ENCODE results near the gene CMTM5.

The CMTM5 gene

DNA sequence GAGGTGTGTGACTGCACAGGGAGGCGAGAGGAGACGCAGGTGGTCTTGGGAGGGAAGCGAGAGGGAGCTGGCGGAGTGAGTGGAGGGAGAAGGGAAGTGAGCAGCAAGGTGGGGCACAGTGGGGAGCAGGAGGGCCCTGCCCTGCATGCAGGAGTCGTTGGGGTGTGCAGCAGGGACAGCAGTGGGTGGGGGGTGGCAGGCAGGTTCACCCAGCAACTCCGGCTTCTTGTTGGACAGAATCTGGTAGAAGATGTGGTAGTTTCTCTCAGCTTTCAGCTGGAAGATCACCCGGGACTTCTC lies 26.2 kb downstream of the CMTM5 start:
- Histone ChIP-seq H3K4me1 (no peaks in the 10 kb centered on the region), H3K36me3 (no peaks in the 10 kb centered on the region)

DNA sequence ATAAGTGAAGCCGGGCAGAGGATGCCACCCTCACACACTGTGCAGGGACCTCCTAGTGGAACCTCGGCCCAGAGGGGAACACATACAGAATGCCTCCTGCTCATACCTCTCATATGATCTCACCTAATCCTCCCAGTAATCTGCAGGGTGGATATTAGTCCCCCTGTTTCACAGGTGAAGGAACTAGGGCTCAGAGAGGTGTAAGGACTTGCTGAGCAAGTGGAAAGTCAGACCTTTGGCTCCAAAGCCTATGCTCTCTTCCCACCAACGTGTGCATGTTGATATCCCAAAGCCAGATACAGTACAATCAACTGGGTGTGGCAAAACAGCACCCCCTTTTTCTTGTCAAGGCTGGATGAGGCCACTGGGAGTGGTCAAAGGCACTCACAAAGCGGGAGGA lies 27.1 kb downstream of the CMTM5 start:
- TF ChIP-seq, protein P1, sequence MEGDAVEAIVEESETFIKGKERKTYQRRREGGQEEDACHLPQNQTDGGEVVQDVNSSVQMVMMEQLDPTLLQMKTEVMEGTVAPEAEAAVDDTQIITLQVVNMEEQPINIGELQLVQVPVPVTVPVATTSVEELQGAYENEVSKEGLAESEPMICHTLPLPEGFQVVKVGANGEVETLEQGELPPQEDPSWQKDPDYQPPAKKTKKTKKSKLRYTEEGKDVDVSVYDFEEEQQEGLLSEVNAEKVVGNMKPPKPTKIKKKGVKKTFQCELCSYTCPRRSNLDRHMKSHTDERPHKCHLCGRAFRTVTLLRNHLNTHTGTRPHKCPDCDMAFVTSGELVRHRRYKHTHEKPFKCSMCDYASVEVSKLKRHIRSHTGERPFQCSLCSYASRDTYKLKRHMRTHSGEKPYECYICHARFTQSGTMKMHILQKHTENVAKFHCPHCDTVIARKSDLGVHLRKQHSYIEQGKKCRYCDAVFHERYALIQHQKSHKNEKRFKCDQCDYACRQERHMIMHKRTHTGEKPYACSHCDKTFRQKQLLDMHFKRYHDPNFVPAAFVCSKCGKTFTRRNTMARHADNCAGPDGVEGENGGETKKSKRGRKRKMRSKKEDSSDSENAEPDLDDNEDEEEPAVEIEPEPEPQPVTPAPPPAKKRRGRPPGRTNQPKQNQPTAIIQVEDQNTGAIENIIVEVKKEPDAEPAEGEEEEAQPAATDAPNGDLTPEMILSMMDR (IDR thresholded peaks at IDR 0.05; ENCODE audit: low read depth, low read length): no peak
- peaks cover 19% of the 10 kb centered on the region for H3K27me3 ChIP-seq
- H3K4me1 ChIP-seq: no peaks in the 10 kb centered on the region

More for the DNA sequence above, 26.2 kb downstream of the CMTM5 start:
- TF ChIP-seq, protein P1 (IDR thresholded peaks at IDR 0.05; ENCODE audit: low read depth, low read length): no peak
- H3K9me3 ChIP-seq: no peaks in the 10 kb centered on the region
- no peak for DNase-seq
- no peak overlapping the region for H3K4me3 ChIP-seq (ENCODE audit: low read depth, low read length)
- peaks cover 19% of the 10 kb centered on the region for H3K27me3 ChIP-seq

DNA sequence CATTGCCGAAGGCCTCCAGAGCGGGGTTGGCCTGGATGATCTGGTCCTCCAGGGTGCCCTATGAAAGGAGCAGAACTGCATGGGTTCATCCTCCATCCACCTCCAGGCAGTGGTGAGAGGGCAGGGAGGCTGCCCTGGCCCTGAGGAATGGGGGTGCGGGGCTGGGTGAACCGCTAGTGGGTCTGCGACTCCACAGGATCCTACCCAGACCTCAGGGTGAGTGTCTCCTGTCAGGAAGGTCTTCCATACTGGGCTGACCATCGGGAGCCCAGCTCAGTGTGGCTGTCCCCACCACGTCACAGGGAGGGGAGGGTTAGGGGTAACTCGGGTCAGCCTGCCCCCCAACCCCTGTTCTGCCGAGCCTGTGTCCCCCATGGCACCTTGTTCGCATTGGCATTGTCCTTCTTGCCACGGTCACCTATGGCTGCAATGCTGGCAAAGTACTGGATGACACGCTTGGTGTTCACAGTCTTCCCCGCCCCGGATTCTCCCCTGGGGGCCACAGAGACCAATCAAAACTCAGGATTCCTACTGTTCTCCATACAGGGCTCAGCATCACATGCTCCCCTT lies 27.6 kb downstream of the CMTM5 start:
- DNase-seq: peak; percentile 35
- TF ChIP-seq, protein P1 (IDR thresholded peaks at IDR 0.05; ENCODE audit: low read depth, low read length): no peak
- Histone ChIP-seq H3K4me1 (no peaks in the 10 kb centered on the region), H3K4me3 (ENCODE audit: low read depth, low read length) (no peak overlapping the region), H3K27me3 (peaks cover 19% of the 10 kb centered on the region), H3K36me3 (no peaks in the 10 kb centered on the region), H3K9me3 (no peaks in the 10 kb centered on the region)

More for the DNA sequence above, 27.1 kb downstream of the CMTM5 start:
- DNase-seq: no peak
- Histone ChIP-seq H3K4me3 (ENCODE audit: low read depth, low read length) (no peak overlapping the region), H3K36me3 (no peaks in the 10 kb centered on the region), H3K9me3 (no peaks in the 10 kb centered on the region)

DNA sequence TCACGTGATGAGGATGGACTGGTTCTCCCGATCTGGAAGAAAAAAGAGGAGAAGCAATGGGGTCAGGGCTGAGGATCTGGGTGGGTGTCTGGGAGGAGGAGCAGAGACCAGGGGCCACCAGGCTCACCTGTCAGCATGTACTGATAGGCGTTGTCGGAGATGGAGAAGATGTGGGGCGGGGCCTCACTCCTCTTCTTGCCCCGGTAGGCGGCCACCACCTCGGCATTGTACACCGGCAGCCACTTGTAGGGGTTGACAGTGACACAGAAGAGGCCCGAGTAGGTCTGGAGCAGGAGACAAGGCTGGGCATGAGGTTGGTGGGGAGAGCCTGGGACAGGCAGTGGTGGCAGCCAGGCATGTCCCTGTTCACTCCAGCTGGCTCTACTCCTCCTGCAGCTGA lies 28.2 kb downstream of the CMTM5 start:
- Histone ChIP-seq H3K27me3 (peaks cover 19% of the 10 kb centered on the region), H3K36me3 (no peaks in the 10 kb centered on the region), H3K4me1 (no peaks in the 10 kb centered on the region), H3K4me3 (ENCODE audit: low read depth, low read length) (no peak overlapping the region), H3K9me3 (no peaks in the 10 kb centered on the region)
- TF ChIP-seq, protein P1 (IDR thresholded peaks at IDR 0.05; ENCODE audit: low read depth, low read length): no peak
- DNase-seq: no peak

DNA sequence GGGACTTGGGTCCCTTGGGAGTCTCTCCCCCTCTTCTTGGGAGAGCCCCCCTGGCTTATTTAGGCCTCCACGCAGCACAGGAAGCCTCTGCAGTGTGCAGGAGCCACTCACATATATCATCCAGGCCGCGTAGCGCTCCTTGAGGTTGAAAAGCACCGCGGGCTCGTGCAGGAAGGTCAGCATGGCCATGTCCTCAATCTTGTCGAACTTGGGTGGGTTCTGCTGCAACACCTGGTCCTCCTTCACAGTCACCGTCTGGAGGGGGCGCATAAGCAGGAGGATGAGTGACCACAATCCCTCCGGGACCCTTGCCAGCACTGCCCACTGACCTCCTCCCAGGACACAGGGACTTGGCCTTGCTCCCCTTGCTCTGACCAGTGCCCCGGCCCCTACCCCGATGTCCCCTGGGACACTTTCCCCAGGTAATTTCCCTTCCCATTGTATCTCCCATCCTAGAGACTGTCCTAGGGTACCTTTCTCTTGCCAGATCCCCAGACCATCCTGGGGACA lies 28.7 kb downstream of the CMTM5 start:
- H3K4me1 ChIP-seq: no peaks in the 10 kb centered on the region
- TF ChIP-seq, protein P1 (IDR thresholded peaks at IDR 0.05; ENCODE audit: low read depth, low read length): no peak
- no peak overlapping the region for H3K4me3 ChIP-seq (ENCODE audit: low read depth, low read length)
- no peaks in the 10 kb centered on the region for H3K36me3 ChIP-seq
- peaks cover 19% of the 10 kb centered on the region for H3K27me3 ChIP-seq
- no peak for DNase-seq
- H3K9me3 ChIP-seq: no peaks in the 10 kb centered on the region

DNA sequence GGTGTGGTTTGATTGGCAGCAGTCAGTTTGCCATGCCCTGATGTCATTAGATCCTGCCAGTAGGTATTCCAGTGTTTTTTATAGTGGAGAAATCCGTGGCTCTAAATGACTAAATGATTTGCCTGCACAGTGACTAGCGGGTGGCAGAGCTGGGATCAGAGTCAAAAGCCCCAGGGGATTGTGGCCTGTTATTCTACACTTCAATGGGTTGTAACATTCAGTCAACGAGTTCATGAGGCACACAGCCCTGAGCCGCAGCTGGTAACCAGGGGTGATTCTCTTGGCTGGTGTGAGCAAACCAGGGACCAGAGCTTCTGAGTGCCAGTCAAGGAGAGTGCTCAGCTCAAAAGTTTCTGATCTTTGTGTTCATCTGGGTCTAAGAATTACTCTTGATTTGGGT lies 29.4 kb downstream of the CMTM5 start:
- TF ChIP-seq, protein P1 (IDR thresholded peaks at IDR 0.05; ENCODE audit: low read depth, low read length): no peak

More for the DNA sequence above, 29.4 kb downstream of the CMTM5 start:
- Histone ChIP-seq H3K9me3 (no peaks in the 10 kb centered on the region), H3K27me3 (peaks cover 24% of the 10 kb centered on the region), H3K4me3 (ENCODE audit: low read depth, low read length) (no peak overlapping the region), H3K36me3 (no peaks in the 10 kb centered on the region), H3K4me1 (no peaks in the 10 kb centered on the region)
- no peak for DNase-seq
